PC-9 (cell line): ENCODE results near the gene TBX10.

Experiments
- CTCF ChIP-seq: fragments of 200-600 bp; sonication (generic); conservative IDR thresholded peaks from 2 replicates; pipeline ENCODE4 v1.6.1; 2017; ENCODE audit warnings: mixed run types, antibody characterized with exemption, mild to moderate bottlenecking, moderate library complexity
- EZH2 ChIP-seq: fragments of 200-600 bp; sonication (generic); IDR thresholded peaks from 2 replicates; pipeline ENCODE4 v1.8.0; 2017; ENCODE audit warnings: antibody characterized with exemption, low read depth

GRCh38 chr11:67670316-67671210, 31.0 kb upstream of the TBX10 start:
- TF ChIP-seq CTCF (no peak), EZH2 (no peak)
